ENCODE data around the gene ORM2. TPM values are rescaled to one million over a fixed set of nuclear protein-coding genes. Genes with fewer than 3 reads are reported as not detected.

The ORM2 gene
- total RNA-seq, 2 donors from 2014 or later, result not detected

DNA sequence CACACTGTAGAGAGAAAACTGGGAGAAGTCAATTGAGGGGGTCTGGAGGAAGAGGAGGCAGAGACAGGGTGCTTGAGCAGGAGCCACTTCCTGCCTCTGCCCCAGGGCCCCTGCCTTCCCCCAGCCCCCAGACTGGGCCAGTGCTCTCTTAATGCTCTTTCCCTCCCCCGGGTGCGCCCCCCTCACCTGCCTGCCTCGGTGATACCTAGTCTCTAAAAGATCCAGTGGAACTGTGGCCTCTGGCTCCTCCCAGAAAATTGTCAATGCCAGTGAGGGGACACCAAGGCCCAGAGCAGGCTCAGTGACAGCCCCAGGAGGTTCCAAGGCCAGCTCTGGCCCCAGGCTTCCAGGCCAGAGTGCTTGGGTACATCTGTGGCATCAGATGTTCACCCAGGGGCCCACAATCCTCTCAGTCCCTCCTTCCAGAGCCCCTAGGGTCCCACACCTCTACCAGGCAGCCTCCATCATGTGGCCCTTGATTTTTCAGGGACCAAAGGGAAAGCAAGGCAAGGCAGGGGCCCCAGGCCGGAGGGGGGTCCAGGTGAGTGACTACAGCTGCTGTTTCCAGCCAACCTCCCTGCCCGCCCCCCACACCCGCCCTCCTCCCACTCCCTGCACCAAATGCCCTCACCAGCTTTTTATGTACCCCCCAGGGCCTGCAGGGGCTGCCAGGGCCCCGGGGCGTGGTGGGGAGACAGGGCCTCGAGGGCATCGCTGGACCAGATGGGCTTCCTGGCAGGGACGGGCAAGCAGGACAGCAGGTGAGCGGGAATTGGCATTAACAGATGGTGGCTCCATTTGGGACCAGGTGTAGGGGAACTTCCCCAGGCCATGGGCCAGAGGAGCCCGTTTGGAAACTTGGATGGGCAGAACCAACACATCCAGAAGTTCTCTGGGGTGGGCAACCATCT, 39.8 kb upstream of the ORM2 start:
- no peak overlapping the region for H3K27ac Mint-ChIP-seq
- DNase-seq (ENCODE audit: low spot score in 2 of 2) (peak in 1 of 2 donors; percentile 49), ATAC-seq (no peak)
- peaks cover 3 to 18% of the 10 kb centered on the region in 2 donors for H3K36me3 Mint-ChIP-seq
- peaks cover under 1 to 4% of the 10 kb centered on the region in 2 donors for H3K9me3 Mint-ChIP-seq

DNA sequence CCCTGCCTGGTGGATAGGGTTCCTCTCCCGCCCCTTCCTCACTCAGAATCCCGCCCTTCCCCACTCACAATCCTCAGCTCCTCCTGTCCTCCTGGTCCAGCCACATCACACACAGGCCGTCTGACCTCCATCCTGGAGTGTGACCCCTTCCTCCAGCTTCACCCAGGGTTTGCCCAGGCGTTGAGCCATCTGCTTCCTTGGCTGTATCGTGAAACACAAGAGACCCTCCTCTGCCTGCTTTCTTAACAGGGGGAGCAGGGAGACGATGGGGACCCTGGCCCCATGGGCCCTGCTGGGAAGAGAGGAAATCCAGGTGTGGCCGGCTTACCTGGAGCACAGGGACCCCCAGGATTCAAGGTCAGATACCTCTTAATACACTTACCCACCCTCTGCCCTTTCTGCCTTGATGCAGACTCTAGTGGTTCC, 39.1 kb upstream of the ORM2 start:
- no peak overlapping the region for H3K27ac Mint-ChIP-seq
- H3K36me3 Mint-ChIP-seq, result peaks cover 6 to 24% of the 10 kb centered on the region in 2 donors
- peaks cover 6 to 8% of the 10 kb centered on the region in 2 donors for H3K9me3 Mint-ChIP-seq
- DNase-seq (ENCODE audit: low spot score in 2 of 2) (peak in 1 of 2 donors; percentile 37), ATAC-seq (peak; percentile 5 to 53)

DNA sequence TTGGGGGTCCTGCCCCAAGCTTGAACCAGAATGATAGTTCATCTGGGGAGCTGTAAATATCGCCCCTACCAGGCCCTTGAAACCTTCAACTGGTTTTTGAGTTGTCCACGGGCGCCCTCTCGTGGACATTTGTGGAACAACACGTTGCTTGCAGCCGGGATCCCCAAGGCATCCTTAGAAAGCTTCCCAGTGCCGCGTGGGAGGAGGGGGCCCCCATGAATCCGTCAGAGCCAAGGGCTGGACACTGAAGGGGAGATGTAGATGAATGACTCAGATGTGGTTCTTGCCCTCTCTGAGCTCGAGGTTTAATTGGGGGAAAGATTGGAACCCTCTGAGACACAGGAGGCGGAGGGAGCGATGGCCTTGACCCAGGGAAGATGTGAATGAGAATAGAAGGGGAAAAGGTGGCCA, 38.6 kb upstream of the ORM2 start:
- ATAC-seq (peak; percentile 51 to 69), DNase-seq (ENCODE audit: low spot score in 2 of 2) (peak; percentile 65 to 80)
- Mint-ChIP-seq H3K9me3 (peaks cover 6 to 8% of the 10 kb centered on the region in 2 donors), H3K36me3 (peaks cover 6 to 28% of the 10 kb centered on the region in 2 donors), H3K27ac (peak overlapping the region in 1 of 2 donors; percentile 6)

DNA sequence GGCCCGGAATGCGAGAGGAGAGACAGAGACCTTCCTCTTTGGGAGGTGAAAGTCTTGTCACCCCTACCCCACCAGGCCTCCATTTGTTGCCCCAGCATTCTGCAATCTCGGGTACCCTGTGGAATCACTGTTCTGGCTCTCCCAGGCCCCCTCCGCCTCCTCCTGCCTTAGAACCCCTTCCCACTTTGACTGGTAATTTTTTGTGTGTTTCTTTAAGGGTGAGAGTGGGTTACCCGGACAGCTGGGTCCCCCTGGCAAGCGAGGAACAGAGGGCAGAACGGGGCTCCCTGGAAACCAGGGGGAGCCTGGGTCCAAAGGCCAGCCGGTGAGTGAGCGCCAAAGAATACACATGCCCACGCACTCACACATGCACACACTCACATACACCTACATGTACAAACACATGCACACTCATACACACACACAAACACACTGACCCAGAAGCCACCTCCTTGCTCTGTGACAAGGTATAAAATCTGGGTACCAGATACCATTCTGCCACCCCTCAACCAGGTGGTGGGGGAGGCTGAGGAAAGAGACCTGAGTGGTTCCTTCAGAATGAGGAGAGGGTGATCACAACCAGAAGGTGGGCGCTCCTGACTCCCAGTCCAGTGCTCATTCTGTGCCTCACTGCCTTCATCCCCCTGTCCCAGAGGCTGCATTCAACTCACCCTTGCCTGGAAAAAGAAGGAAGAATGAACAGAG, 37.6 kb upstream of the ORM2 start:
- peaks cover 6 to 30% of the 10 kb centered on the region in 2 donors for H3K36me3 Mint-ChIP-seq
- DNase-seq (ENCODE audit: low spot score in 2 of 2), result peak in 1 of 2 donors; percentile 37
- no peak overlapping the region for H3K27ac Mint-ChIP-seq
- ATAC-seq, result no peak
- H3K9me3 Mint-ChIP-seq, result peaks cover 6 to 8% of the 10 kb centered on the region in 2 donors

DNA sequence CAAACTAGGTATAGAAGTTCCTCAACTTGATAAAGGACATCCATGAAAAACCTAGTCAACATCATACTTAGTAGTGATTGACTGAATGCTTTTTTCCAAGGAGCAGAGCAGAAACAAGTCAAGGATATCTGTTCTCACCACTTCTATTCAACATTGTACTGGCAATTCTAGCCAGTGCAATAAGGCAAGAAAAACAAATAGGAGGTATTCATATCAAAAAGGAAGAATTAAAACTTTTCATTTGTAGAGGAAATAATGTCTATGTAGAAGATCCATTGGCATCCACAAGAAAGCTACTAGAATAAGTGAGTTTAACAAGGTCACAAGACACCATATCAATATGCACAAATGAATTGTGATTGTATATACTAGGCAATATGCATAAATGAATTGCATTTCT, 35.0 kb upstream of the ORM2 start:
- H3K36me3 Mint-ChIP-seq, result peaks cover 6 to 30% of the 10 kb centered on the region in 2 donors
- ATAC-seq (no peak), DNase-seq (ENCODE audit: low spot score in 2 of 2) (no peak)
- no peak overlapping the region for H3K27ac Mint-ChIP-seq
- H3K9me3 Mint-ChIP-seq, result peaks cover 6 to 8% of the 10 kb centered on the region in 2 donors

DNA sequence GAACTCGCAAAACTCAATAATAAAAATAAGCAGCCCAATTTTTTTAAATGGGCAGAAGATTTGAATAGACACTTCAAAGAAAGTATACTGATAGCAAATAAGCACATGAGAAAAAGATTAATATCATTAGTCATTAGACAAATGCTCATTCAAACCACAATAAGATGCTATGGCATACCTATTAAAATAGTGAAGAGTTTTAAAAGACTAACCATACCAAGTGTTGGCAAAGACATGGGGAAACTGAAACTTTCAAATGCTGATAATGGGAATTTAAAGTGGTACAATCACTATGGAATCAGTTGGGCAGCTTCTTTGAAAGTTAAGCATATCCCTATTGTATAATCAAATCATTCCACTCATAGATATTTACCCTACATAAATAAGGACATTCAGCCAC, 33.3 kb upstream of the ORM2 start:
- Mint-ChIP-seq H3K9me3 (peaks cover 6 to 8% of the 10 kb centered on the region in 2 donors), H3K27ac (no peak overlapping the region), H3K36me3 (peaks cover 6 to 25% of the 10 kb centered on the region in 2 donors)
- no peak for DNase-seq (ENCODE audit: low spot score in 2 of 2)
- no peak for ATAC-seq

DNA sequence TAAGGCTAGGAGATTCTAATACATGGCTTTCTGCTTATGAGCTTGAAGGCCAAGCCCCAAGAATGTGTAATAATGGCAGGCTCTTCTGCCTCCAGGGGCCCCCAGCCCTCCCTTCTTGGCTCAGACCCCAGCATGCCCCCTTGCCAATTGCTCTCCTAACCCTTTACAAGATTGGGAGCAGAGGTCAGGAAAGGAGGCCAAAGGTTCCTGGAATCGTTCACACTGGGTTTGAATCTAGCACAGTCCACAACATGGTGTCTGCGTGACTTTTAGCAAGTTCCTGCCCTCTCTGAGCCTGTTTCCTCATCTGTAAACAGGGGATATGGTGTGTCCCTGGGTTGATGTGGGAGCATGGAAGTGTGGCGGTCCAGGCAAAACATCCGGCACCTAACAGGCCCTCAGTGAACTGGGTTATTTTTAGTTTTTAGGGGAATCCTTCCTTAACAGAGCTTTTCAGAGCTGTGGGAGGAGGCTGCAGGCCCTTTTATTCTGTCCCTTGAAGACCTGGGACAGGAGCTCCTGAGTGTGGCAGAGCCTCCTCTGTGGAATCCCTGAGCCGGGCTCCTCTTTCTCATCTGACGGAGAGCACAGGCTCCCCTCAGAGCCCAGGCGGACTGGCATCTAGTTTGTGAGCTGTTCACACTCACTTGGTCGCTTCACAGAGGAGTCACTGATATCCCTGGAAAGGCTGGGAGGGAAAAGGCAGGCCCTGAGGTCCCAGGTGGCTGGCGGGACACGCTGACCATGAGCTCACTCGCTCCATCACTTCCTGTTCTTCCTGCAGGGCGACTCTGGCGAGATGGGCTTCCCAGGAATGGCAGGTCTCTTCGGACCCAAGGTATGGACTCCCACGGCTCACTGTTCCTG, 30.1 kb upstream of the ORM2 start:
- H3K9me3 Mint-ChIP-seq, result peaks cover 6 to 7% of the 10 kb centered on the region in 2 donors
- peak in 1 of 2 donors; percentile 30 for DNase-seq (ENCODE audit: low spot score in 2 of 2)
- peaks cover 6 to 15% of the 10 kb centered on the region in 2 donors for H3K36me3 Mint-ChIP-seq
- H3K27ac Mint-ChIP-seq, result no peak overlapping the region
- no peak for ATAC-seq

DNA sequence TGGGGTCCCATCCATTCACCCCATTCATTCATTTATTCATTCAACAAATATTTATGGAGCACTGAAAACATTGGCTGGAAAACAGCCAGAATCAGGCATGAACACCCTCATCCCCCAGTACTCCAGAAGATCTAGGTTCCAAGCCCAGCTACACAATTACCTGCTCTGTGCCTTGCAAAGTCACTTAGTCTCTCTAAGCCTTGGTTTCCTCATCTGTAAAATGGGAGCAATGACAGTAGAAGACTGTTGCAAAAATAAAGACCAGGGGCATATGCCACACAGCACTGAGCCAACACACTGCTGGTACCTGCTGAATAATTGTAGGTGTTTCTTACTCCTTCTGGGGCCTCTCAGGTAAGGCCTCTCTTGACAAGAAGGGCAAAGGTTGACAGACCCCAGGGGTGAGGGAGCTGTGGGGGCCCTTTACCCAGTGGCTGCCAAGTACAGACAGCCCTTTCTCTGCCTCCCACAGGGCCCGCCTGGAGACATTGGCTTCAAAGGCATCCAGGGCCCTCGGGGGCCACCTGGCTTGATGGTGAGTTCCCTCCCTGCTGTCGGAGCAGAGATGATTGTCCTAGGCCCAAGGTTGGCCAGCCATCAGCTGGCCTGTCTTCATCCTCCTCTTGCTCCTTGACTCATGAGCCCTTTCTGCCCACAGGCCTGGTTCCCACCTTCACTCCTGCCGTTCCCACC, 29.4 kb upstream of the ORM2 start:
- peaks cover 0 to 7% of the 10 kb centered on the region in 2 donors for H3K36me3 Mint-ChIP-seq
- DNase-seq (ENCODE audit: low spot score in 2 of 2) (peak in 1 of 2 donors; percentile 46), ATAC-seq (no peak)
- H3K27ac Mint-ChIP-seq, result peak overlapping the region in 1 of 2 donors; percentile 72
- peaks cover 0 to under 1% of the 10 kb centered on the region in 2 donors for H3K9me3 Mint-ChIP-seq

DNA sequence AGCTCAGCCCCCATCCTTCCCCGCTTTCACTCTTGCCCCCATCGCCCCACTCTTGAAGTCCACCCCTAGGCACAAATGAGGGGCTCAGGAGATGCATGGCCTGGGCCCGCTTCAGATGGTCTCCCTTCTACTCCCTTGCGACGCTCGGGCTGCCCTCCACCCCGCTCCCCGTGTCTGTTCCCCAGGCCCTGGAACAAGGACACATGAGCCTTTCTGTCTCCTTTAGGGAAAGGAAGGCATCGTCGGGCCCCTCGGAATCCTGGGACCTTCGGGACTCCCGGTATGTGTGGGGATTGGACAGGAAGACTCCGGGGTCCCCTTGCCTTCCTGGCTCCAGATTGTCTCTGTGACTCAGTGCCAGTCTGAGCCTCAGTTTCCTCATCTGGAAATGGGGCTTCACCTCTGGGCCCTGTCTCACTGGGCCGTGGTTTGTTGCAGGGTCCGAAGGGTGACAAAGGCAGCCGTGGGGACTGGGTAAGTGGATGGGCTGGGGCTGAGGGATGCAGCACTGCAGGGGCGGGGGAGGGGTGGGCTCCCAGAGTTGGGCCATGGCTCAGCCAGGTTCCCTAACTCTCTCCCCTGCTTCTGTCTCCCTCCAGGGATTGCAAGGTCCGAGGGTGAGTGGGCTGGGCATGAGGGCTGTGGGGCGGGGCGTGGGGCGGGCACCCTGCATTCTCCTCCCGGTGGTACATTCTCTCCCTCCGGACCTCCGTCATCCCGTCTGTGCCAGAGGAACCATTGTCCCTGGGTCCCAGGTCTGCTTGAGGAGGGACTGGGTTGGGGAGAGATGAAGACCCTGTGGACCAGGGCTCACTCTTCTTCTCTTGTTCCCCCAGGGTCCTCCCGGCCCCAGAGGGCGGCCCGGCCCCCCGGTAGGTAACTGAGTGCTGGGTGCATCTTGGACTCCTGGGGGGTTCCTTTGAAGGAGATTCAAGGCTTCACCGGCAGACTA, 28.5 kb upstream of the ORM2 start:
- Mint-ChIP-seq H3K9me3 (no peaks in the 10 kb centered on the region), H3K27ac (peak overlapping the region in 1 of 2 donors; percentile 72), H3K36me3 (peaks cover 0 to 1% of the 10 kb centered on the region in 2 donors)
- ATAC-seq (no peak), DNase-seq (ENCODE audit: low spot score in 2 of 2) (peak in 1 of 2 donors; percentile 44)

DNA sequence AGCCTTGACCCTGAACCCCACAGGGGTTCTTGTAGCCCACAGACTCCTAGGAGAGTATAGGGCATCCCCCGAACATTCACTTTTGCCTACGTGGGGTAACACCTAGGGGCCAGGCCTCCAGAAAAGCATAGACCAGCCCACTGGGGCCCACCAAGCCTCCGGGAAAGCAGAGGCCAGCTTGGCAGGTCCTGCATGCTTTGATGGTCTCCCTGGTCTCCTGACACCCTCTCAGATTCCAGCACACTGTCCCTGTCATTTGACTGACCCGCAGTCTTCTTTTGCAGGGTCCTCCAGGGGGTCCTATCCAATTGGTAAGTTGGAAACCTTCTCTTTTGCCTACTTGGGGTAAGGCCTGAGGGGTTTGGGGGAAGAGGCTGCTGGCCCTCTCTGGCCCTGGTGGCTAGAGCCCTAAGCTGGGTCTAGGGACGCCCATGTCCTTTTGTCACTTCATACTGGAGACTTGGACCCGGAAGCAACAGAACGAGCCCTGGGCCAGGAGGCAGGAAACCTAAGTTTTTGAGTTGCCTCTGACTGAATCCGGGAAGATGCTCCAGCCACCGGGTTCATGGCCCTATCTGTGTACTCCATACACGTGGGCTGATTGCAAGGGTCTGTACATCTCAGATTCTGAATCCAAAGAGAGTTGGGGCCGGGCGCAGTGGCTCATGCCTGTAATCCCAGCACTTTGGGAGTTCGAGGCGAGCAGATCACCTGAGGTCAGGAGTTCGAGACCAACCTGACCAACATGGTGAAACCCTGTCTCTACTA, 27.7 kb upstream of the ORM2 start:
- H3K27ac Mint-ChIP-seq, result no peak overlapping the region
- peak in 1 of 2 donors; percentile 37 for DNase-seq (ENCODE audit: low spot score in 2 of 2)

DNA sequence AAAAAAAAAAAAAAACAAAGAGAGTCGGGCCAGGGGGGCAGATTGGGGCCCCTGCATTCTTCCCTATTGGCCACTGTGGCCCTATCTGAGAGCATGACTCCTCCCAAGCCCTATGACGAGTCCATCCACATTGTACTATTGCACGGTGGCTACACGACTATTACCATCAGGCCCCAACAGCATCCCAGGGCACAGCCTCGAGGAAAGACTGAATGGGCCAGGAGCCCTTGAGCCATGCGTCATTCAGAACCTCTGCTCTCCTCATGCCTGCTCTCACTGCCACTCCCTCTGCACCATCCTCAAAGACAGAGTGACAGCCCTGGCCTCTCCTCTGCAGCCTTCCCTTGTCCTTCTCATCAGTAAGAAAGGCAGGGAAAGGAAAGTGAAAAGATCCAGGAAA, 26.9 kb upstream of the ORM2 start:
- H3K36me3 Mint-ChIP-seq, result no peaks in the 10 kb centered on the region
- no peaks in the 10 kb centered on the region for H3K9me3 Mint-ChIP-seq
- H3K27ac Mint-ChIP-seq, result no peak overlapping the region
- ATAC-seq (no peak), DNase-seq (ENCODE audit: low spot score in 2 of 2) (no peak)

More for the DNA sequence above, 27.7 kb upstream of the ORM2 start:
- H3K36me3 Mint-ChIP-seq, result no peaks in the 10 kb centered on the region
- no peaks in the 10 kb centered on the region for H3K9me3 Mint-ChIP-seq
- no peak for ATAC-seq

DNA sequence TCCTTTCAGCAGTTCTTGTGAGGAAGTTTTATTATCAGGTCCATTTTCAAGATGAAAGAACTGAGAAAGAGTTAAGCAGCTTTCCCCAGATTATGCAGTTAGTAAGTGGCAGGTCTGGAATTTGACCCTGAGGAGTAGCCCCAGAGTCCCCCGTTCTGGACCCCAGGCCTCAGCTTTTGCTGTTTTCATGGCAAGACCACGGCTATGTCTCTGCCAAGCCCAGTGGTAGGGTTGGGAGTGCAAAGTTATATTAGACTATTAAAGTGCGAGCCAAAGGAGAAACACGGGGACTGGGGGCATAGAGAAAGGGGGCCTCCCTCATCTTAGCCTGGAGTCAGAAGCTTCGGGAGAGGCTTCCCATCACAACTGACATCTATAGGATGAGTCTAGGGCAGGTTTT, 26.1 kb upstream of the ORM2 start:
- Mint-ChIP-seq H3K9me3 (no peaks in the 10 kb centered on the region), H3K27ac (no peak overlapping the region), H3K36me3 (no peaks in the 10 kb centered on the region)
- DNase-seq (ENCODE audit: low spot score in 2 of 2), result no peak
- no peak for ATAC-seq

DNA sequence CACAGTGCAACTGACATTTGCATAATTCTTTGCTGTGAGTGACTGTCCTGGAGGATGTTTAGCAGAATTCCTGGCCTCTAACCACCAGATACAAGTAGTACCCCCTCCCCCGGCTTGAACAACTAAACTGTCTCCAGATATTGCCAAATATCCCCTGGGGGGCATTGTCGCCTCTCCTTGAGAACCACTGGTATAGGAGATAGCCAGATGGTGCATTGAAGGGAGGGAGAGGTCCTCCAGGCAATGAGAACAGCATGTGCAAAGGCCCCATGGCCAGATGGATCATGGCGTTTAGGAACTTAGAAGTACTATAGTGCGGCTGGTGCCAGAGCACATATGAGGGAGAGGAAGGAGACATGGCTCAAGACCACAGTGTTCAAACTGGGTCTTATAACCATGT, 25.7 kb upstream of the ORM2 start:
- no peak for DNase-seq (ENCODE audit: low spot score in 2 of 2)
- Mint-ChIP-seq H3K9me3 (no peaks in the 10 kb centered on the region), H3K36me3 (no peaks in the 10 kb centered on the region), H3K27ac (no peak overlapping the region)
- no peak for ATAC-seq

DNA sequence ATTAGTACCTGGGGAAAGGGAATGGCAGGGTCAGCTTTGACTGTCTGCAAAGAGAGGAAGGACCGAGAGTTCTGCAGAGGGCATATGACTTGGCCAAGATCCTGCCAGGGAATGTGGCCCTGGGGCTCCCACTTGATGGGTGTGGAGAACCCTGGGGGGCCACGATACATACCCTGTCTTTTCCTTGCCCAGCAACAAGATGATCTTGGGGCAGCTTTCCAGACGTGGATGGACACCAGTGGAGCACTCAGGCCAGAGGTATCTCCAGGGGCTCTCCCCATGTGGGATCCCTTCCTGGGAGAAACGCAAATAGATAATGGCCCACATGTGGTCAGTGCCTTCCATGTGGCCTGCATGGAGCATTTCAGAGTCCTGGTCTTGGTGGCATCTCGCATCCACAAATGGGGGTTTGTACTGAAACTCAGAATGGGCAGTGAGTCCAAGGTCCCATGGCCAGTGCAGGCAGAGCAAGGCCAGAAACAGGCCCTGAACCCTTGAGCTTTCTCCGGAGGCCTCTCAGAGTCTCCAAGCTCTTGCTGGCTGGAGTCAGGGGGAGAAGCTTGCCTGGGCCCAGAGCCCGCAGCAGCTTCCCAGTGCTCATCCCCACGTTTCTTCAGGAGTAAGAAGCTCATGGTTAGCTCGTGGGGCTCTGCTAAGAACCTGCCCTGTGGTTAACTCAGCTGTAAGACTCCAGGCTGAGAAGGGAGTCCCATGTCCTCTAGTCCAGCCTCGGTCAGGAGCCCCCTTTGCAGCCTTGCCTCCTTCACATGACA, 25.1 kb upstream of the ORM2 start:
- Mint-ChIP-seq H3K9me3 (no peaks in the 10 kb centered on the region), H3K36me3 (no peaks in the 10 kb centered on the region), H3K27ac (no peak overlapping the region)
- DNase-seq (ENCODE audit: low spot score in 2 of 2) (peak in 1 of 2 donors; percentile 45), ATAC-seq (no peak)

Data from activated naive CD4-positive, alpha-beta T cell treated with anti-CD3 and anti-CD28 coated beads, Interleukin-2, amount 50 U/mL, for 72 hours (primary cell).